Ishikawa (cell line): ENCODE results near the gene CAMTA1.

Experiments used
- CEBPB ChIP-seq: IDR thresholded peaks from 2 replicates; pipeline ENCODE4 v1.6.1; 2012
- CREB1 ChIP-seq: IDR thresholded peaks from 2 replicates; pipeline ENCODE4 v1.6.1; 2012; ENCODE audit warnings: low read depth
- EGR1 ChIP-seq: IDR thresholded peaks from 2 replicates; pipeline ENCODE4 v1.6.1; 2012
- EP300 ChIP-seq: IDR thresholded peaks from 2 replicates; pipeline ENCODE4 v1.6.1; 2012; ENCODE audit warnings: borderline replicate concordance
- FOXM1 ChIP-seq: IDR thresholded peaks from 2 replicates; pipeline ENCODE4 v1.6.1; 2012; ENCODE audit warnings: low read depth, borderline replicate concordance
- MAX ChIP-seq: IDR thresholded peaks from 2 replicates; pipeline ENCODE4 v1.6.1; 2012
- NFIC ChIP-seq: IDR thresholded peaks from 2 replicates; pipeline ENCODE4 v1.6.1; 2012
- RAD21 ChIP-seq: IDR thresholded peaks from 2 replicates; pipeline ENCODE4 v1.6.1; 2012; ENCODE audit warnings: low read depth
- TAF1 ChIP-seq: IDR thresholded peaks from 2 replicates; pipeline ENCODE4 v1.6.1; 2012; ENCODE audit warnings: low read depth, mild to moderate bottlenecking
- TEAD4 ChIP-seq: IDR thresholded peaks from 2 replicates; pipeline ENCODE4 v1.6.1; 2012
- YY1 ChIP-seq: IDR thresholded peaks from 2 replicates; pipeline ENCODE4 v1.6.1; 2012; ENCODE audit warnings: low read depth
- TF ChIP-seq, protein P1 (sequence below): IDR thresholded peaks from 2 replicates; pipeline ENCODE4 v1.6.1; 2012; ENCODE audit warnings: low read depth, mild to moderate bottlenecking
- TF ChIP-seq, protein P2 (sequence below): IDR thresholded peaks from 2 replicates; pipeline ENCODE4 v1.6.1; 2012

- no peak for TF ChIP-seq TEAD4
- TF ChIP-seq TAF1 = no peak
- TF ChIP-seq NFIC = no peak
- TF ChIP-seq YY1 = no peak
- TF ChIP-seq CEBPB = no peak
- TF ChIP-seq, protein P1, sequence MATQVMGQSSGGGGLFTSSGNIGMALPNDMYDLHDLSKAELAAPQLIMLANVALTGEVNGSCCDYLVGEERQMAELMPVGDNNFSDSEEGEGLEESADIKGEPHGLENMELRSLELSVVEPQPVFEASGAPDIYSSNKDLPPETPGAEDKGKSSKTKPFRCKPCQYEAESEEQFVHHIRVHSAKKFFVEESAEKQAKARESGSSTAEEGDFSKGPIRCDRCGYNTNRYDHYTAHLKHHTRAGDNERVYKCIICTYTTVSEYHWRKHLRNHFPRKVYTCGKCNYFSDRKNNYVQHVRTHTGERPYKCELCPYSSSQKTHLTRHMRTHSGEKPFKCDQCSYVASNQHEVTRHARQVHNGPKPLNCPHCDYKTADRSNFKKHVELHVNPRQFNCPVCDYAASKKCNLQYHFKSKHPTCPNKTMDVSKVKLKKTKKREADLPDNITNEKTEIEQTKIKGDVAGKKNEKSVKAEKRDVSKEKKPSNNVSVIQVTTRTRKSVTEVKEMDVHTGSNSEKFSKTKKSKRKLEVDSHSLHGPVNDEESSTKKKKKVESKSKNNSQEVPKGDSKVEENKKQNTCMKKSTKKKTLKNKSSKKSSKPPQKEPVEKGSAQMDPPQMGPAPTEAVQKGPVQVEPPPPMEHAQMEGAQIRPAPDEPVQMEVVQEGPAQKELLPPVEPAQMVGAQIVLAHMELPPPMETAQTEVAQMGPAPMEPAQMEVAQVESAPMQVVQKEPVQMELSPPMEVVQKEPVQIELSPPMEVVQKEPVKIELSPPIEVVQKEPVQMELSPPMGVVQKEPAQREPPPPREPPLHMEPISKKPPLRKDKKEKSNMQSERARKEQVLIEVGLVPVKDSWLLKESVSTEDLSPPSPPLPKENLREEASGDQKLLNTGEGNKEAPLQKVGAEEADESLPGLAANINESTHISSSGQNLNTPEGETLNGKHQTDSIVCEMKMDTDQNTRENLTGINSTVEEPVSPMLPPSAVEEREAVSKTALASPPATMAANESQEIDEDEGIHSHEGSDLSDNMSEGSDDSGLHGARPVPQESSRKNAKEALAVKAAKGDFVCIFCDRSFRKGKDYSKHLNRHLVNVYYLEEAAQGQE = no peak
- no peak for TF ChIP-seq MAX
- no peak for TF ChIP-seq RAD21
- TF ChIP-seq, protein P2, sequence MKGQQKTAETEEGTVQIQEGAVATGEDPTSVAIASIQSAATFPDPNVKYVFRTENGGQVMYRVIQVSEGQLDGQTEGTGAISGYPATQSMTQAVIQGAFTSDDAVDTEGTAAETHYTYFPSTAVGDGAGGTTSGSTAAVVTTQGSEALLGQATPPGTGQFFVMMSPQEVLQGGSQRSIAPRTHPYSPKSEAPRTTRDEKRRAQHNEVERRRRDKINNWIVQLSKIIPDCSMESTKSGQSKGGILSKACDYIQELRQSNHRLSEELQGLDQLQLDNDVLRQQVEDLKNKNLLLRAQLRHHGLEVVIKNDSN = no peak
- TF ChIP-seq EGR1 = no peak
- no peak for TF ChIP-seq CREB1
- TF ChIP-seq EP300 = no peak
- no peak for TF ChIP-seq FOXM1
Observed at GRCh38 chr1:7475691-7476090, 690.4 kb downstream of the CAMTA1 start.
